PC-9 (cell line): ENCODE data around the gene ETS2. TPM values are rescaled to one million over a fixed set of nuclear protein-coding genes. Genes with fewer than 3 reads are reported as not detected.
"Not testable (repeated sequence)": the region's sequence is repeated elsewhere in the genome, so short reads cannot be mapped to it uniquely, and the experiment has no call there.

Source experiments
- BruUV-seq: library from RNA; stranded (reverse); fragments of 400-500 nt; replicated peaks from 2 replicates; lab custom pipeline; 2021; lab: Mats Ljungman, UMichigan
- CTCF ChIA-PET: fragments of 300-600 bp; sonication (Branson Sonifier 250); formaldehyde crosslinking; loops from one replicate; lab custom pipeline; 2022; ENCODE audit warnings: antibody characterized with exemption; lab: Charles Lee
- POLR2A ChIA-PET: fragments of 300-600 bp; sonication (Branson Sonifier 250); formaldehyde crosslinking; loops from one replicate; lab custom pipeline; 2022; ENCODE audit warnings: antibody characterized with exemption; ENCODE audit not compliant: unreplicated experiment; lab: Charles Lee
- DNase-seq, 2 experiments: peaks; one replicate each; pipeline versions ENCODE4 v3.0.0 to v3.0.0-alpha.2; 2015 to 2022; ENCODE audit warnings: mixed read lengths in 1 of 2
- H2AFZ ChIP-seq: fragments of 200-600 bp; sonication (generic); 2 replicates; pipeline ENCODE4 v1.8.1; 2017; ENCODE audit warnings: antibody characterized with exemption
- H3F3A ChIP-seq: fragments of 200-600 bp; sonication (generic); 2 replicates; pipeline ENCODE4 v1.8.1; 2017; ENCODE audit warnings: antibody characterized with exemption, mild to moderate bottlenecking, low read depth; ENCODE audit not compliant: insufficient read depth
- H3K27ac ChIP-seq: fragments of 200-600 bp; sonication (generic); 2 replicates; pipeline ENCODE4 v1.6.1; 2016; ENCODE audit warnings: mixed run types
- H3K27me3 ChIP-seq: fragments of 200-600 bp; sonication (generic); 2 replicates; pipeline ENCODE4 v1.6.1; 2016; ENCODE audit warnings: low read depth, mixed run types; ENCODE audit not compliant: insufficient read depth
- H3K36me3 ChIP-seq: fragments of 200-600 bp; sonication (generic); 2 replicates; pipeline ENCODE4 v1.6.1; 2016; ENCODE audit warnings: low read depth, mixed run types
- H3K4me1 ChIP-seq: fragments of 200-600 bp; sonication (generic); replicated peaks from 2 replicates; pipeline ENCODE4 v1.6.1; 2016; ENCODE audit warnings: mixed run types; ENCODE audit not compliant: insufficient read depth
- H3K4me2 ChIP-seq: fragments of 200-600 bp; sonication (generic); 2 replicates; pipeline ENCODE4 v1.6.1; 2017; ENCODE audit warnings: mixed run types
- H3K4me3 ChIP-seq: fragments of 200-600 bp; sonication (generic); 2 replicates; pipeline ENCODE4 v1.6.1; 2016; ENCODE audit warnings: mixed run types
- H3K79me2 ChIP-seq: fragments of 200-600 bp; sonication (generic); 2 replicates; pipeline ENCODE4 v1.6.1; 2017; ENCODE audit warnings: low read depth, mixed run types
- H3K9me2 ChIP-seq: fragments of 200-600 bp; sonication (generic); 2 replicates; pipeline ENCODE4 v1.8.1; 2017; ENCODE audit warnings: mild to moderate bottlenecking; ENCODE audit not compliant: insufficient read depth
- H3K9me3 ChIP-seq: fragments of 200-600 bp; sonication (generic); 2 replicates; pipeline ENCODE4 v1.8.1; 2016; ENCODE audit warnings: low read depth; ENCODE audit not compliant: insufficient read depth
- H4K20me1 ChIP-seq: fragments of 200-600 bp; sonication (generic); 2 replicates; pipeline ENCODE4 v1.8.1; 2017; ENCODE audit not compliant: insufficient read depth
- EZH2 ChIP-seq: fragments of 200-600 bp; sonication (generic); IDR thresholded peaks from 2 replicates; pipeline ENCODE4 v1.8.0; 2017; ENCODE audit warnings: antibody characterized with exemption, low read depth
- intact Hi-C: fragments of 100-400 bp; cut with micrococcal nuclease; formaldehyde crosslinking; loops from one replicate; pipeline ENCODE4 v1.10.0; 2022; ENCODE audit not compliant: unreplicated experiment
- total RNA-seq: library from RNA; stranded (reverse); gene quantifications from 2 replicates; pipeline ENCODE4 v1.2.3, GENCODE V29; 2021
- TF ChIP-seq, protein P1 (sequence below): fragments of 200-600 bp; sonication (generic); conservative IDR thresholded peaks from 2 replicates; pipeline ENCODE4 v1.6.1; 2017; ENCODE audit warnings: mixed run types, antibody characterized with exemption, mild to moderate bottlenecking, moderate library complexity

ETS2 gene
- total RNA-seq, 1 experiment from 2014 or later: 20.4 TPM

DNA sequence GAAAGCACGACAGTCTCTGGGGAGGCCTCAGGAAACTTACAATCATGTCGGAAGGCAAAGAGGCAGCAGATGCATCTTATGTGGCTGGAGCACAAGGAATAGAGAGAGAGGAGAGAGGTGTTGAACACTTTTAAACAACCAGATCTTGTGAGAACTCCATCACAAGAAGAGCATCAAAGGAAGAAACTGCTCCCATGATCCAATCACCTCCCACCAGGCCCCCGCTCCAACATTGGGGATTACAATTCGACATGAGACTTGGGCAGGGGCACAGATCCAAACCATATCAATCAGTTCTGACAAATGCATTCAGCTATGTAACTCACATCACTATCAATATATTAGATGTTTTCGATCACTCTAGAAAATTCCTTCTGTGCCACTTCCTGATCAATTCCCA lies 37.6 kb downstream of the ETS2 start:
- no TSS peak for BruUV-seq
- CTCF ChIA-PET: no interaction called here

DNA sequence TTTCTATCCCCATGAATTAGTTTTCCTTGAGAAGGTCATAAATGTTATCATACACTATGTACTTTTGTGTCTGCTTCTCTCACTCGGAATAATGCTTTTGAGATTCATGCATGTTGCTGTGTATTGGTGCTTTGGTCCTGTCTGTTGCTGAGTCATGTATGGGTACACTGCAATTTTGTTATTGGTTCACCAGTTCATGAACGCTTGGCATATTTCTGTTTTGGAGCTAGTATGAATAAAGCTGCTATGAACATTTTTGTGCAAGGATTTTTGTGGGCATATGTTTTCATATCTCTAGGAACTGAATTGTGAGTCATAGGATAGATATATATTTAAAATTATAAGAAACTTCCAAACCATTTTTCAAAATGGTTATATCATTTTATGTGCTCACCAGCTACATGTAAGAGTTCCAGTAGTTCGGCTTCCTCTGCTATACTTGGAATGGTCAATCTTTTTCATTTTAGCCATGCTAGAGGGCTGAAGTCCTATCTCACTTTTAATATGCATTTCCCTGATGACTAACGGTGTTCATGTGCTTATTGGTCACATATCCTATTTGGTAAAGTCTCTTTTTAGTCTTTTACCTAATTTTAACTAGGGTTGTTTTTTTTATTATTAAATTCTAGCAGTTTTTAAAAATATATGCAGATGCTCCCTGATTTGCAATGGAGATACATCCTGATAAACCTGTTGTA lies 38.2 kb downstream of the ETS2 start:
- no peaks in the 10 kb centered on the region for H4K20me1 ChIP-seq
- no peaks in the 10 kb centered on the region for H3K36me3 ChIP-seq
- no peaks in the 10 kb centered on the region for H3K9me3 ChIP-seq
- H3K4me3 ChIP-seq: no peak overlapping the region
- DNase-seq: no peak
- H3K9me2 ChIP-seq: no peaks in the 10 kb centered on the region
- no TSS peak for BruUV-seq
- H3K4me2 ChIP-seq: no peak overlapping the region
- H3K79me2 ChIP-seq: no peaks in the 10 kb centered on the region
- ChIA-PET POLR2A (no interaction called here), CTCF (no interaction called here)
- no peak overlapping the region for H2AFZ ChIP-seq
- intact Hi-C loops: no loop called here
- TF ChIP-seq EZH2: no peak
- TF ChIP-seq, protein P1, sequence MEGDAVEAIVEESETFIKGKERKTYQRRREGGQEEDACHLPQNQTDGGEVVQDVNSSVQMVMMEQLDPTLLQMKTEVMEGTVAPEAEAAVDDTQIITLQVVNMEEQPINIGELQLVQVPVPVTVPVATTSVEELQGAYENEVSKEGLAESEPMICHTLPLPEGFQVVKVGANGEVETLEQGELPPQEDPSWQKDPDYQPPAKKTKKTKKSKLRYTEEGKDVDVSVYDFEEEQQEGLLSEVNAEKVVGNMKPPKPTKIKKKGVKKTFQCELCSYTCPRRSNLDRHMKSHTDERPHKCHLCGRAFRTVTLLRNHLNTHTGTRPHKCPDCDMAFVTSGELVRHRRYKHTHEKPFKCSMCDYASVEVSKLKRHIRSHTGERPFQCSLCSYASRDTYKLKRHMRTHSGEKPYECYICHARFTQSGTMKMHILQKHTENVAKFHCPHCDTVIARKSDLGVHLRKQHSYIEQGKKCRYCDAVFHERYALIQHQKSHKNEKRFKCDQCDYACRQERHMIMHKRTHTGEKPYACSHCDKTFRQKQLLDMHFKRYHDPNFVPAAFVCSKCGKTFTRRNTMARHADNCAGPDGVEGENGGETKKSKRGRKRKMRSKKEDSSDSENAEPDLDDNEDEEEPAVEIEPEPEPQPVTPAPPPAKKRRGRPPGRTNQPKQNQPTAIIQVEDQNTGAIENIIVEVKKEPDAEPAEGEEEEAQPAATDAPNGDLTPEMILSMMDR: no peak
- peaks cover 19% of the 10 kb centered on the region for H3K4me1 ChIP-seq
- H3K27ac ChIP-seq: no peak overlapping the region
- H3K27me3 ChIP-seq: no peaks in the 10 kb centered on the region
- peaks cover 16% of the 10 kb centered on the region for H3F3A ChIP-seq

More for the DNA sequence above, 37.6 kb downstream of the ETS2 start:
- Histone ChIP-seq H3F3A (peaks cover 17% of the 10 kb centered on the region), H3K4me2 (no peak overlapping the region), H3K9me3 (no peaks in the 10 kb centered on the region), H3K27ac (no peak overlapping the region), H4K20me1 (no peaks in the 10 kb centered on the region), H3K4me3 (no peak overlapping the region), H3K27me3 (no peaks in the 10 kb centered on the region), H3K36me3 (no peaks in the 10 kb centered on the region), H3K4me1 (peaks cover 23% of the 10 kb centered on the region), H3K79me2 (no peaks in the 10 kb centered on the region), H2AFZ (no peak overlapping the region), H3K9me2 (no peaks in the 10 kb centered on the region)
- no peak for DNase-seq
- TF ChIP-seq, protein P1: no peak
- no peak for TF ChIP-seq EZH2
- intact Hi-C loops: no loop called here
- POLR2A ChIA-PET: no interaction called here

DNA sequence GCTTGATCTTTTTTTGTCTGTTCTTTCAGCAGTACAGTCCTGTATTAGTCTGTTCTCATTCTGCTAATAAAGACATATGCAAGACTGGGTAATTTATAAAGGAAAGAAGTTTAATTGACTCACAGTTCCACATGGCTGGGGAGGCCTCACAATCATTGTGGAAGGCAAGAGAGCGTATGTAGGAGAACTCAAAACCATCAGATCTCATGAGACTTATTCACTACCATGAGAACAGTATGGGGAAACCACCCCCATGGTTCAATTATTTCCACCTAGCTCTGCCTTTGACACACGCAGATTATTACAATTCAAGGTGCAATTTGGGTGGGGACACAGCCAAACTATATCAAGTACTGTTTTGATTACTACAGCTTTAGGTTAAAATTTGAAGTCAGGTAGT lies 39.6 kb downstream of the ETS2 start:
- DNase-seq, H3K9me2 ChIP-seq, H3K27ac ChIP-seq, POLR2A ChIA-PET, CTCF ChIA-PET, H3K79me2 ChIP-seq, H3K4me1 ChIP-seq, H3K36me3 ChIP-seq, H3K9me3 ChIP-seq, H3F3A ChIP-seq, H4K20me1 ChIP-seq, H2AFZ ChIP-seq, intact Hi-C loops, H3K27me3 ChIP-seq, H3K4me2 ChIP-seq, H3K4me3 ChIP-seq, BruUV-seq: not testable (repeated sequence)

DNA sequence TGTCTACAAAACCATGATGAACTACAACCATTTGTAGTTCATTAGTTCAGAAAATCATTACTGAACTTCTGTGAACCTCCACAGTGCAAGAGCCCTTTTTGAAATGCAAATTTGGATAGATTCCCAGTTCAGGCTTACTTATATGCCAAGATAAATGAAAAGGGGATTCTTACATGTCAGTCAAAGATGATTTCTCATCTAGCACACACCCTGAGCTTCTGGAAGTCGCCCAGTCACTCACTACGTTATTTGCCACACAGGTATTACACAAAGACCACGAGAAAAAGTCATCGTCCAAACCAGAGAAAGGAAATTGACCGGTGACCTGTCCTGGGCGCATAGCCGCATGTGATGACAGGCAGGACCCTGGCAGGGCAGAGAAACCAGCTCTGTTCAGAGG lies 41.8 kb downstream of the ETS2 start:
- Histone ChIP-seq H3K4me3 (no peak overlapping the region), H3K36me3 (no peaks in the 10 kb centered on the region), H3K4me2 (no peak overlapping the region), H3K9me2 (no peaks in the 10 kb centered on the region), H3K27me3 (no peaks in the 10 kb centered on the region), H3K9me3 (no peaks in the 10 kb centered on the region), H2AFZ (no peak overlapping the region), H3F3A (no peaks in the 10 kb centered on the region), H3K27ac (no peak overlapping the region), H4K20me1 (no peaks in the 10 kb centered on the region), H3K79me2 (no peaks in the 10 kb centered on the region), H3K4me1 (no peaks in the 10 kb centered on the region)
- TF ChIP-seq, protein P1: no peak
- no peak for TF ChIP-seq EZH2
- BruUV-seq: no TSS peak
- no peak for DNase-seq
- CTCF ChIA-PET: no interaction called here
- POLR2A ChIA-PET: no interaction called here
- intact Hi-C loops: no loop called here
